ENCODE data around the gene TM9SF1. TPM values are rescaled to one million over a fixed set of nuclear protein-coding genes. Genes with fewer than 3 reads are reported as not detected.
A peak's percentile ranks its signal among the peaks of the same experiment; 100 is the strongest.

Gene TM9SF1
- total RNA-seq, 1 donor from 2014 or later = 24.5 TPM

DNA sequence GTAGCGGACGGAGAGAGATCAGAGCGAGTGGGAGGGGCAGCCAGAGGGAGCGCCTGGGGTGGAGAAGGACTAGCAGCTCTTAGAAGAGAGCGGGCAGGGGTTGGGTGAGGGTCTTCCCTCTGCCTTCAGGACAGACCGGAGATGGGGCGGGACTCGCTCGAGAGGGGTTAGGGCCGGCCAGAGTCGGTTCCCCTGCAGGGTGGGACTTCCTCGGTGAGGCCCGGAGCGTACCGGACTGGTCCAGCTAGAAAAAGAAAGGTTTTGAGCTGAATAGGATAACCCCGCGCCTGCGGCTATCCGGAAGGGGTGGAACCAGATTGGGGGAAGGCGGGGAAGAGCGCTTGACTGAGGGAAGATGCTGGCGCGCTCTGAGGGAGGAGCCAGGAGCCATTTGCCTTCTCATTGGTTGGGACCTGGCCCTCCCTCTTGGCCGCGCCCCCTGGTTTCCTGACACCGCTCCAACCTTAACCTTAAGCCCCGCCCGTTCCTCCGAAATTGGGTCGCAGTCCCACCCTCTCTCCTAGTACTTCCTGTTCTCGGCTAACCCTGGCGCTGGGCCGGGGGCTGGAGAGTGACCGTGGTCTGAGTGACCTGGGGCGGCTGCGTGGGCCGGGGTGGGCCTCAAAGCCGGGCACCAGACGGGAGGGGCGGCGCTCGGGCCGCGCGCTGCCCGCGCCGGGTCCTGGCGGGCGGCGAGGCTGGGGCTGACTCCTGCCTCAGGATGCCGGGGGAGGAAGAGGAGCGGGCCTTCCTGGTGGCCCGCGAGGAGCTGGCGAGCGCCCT is 48.1 kb downstream of the TM9SF1 start, which contains the start of gene RNF31:
Gene RNF31 (plus strand): TSS at position 521 of the 783 bp plus-strand sequence. CDS start 201 bp downstream, at position 722.
- ChIA-PET POLR2A (interaction anchor here (0.6 to 4.6 kb wide), 32 partner anchors 8 to 580 kb away, joined by 3 to 94 read pairs (median 5); partner anchors contain the start of genes AP1G2, CARMIL3, CBLN3 and CHMP4A), CTCF (interaction anchor here (0.9 to 4.2 kb wide), 6 partner anchors 11 to 284 kb away, joined by 3 to 45 read pairs (median 11); partner anchors contain the start of genes DCAF11, IRF9, PCK2 and PSME1)
- intact Hi-C loops (cut with micrococcal nuclease) = loop anchor here (1.0 to 2.0 kb wide), 13 partner anchors 11 to 826 kb away; partner anchors contain the start of genes CHMP4A, DCAF11, GMPR2 and IPO4
- Mint-ChIP-seq H3K4me3 (peak within 1 kb of the TSS; percentile 97), H3K36me3 (ENCODE audit: low read depth) (peaks cover 73% of the 10 kb centered on the region), H3K4me1 (peaks cover 51% of the 10 kb centered on the region), H3K27ac (peak within 1 kb of the TSS; percentile 94), H3K27me3 (no peaks in the 10 kb centered on the region), H3K9me3 (no peaks in the 10 kb centered on the region)
- DNase-seq (peak; percentile 91), ATAC-seq (ENCODE audit: low read depth) (peak; percentile 85)
- TF ChIP-seq, protein P1, sequence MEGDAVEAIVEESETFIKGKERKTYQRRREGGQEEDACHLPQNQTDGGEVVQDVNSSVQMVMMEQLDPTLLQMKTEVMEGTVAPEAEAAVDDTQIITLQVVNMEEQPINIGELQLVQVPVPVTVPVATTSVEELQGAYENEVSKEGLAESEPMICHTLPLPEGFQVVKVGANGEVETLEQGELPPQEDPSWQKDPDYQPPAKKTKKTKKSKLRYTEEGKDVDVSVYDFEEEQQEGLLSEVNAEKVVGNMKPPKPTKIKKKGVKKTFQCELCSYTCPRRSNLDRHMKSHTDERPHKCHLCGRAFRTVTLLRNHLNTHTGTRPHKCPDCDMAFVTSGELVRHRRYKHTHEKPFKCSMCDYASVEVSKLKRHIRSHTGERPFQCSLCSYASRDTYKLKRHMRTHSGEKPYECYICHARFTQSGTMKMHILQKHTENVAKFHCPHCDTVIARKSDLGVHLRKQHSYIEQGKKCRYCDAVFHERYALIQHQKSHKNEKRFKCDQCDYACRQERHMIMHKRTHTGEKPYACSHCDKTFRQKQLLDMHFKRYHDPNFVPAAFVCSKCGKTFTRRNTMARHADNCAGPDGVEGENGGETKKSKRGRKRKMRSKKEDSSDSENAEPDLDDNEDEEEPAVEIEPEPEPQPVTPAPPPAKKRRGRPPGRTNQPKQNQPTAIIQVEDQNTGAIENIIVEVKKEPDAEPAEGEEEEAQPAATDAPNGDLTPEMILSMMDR (IDR thresholded peaks at IDR 0.05) = no peak

DNA sequence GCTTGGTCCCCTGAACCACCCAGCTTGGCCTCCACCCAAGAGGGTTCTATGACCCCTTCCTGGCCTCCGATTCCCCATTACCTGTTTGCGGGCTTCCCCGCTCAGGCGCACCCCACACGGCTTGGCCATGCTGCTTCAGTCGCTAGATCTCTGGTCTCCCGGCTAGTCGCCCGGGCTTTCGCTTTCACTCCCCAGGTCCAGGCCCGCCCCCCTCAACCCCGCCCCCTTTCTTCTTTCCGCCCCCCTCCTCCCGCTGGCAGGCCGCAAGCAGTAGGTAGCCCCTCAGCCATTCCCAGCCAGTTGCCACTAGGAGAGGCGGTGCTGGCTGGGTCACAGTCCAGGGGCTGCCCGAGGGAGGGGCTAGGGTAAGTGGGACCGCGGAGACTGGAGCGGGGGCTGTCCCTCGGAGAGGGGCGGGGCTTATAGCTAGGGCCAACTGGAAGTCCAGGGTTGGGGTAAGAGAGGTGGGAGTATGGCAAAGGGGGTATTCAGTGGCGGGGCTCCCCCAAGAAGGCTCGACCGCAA is 48.7 kb downstream of the TM9SF1 start, which contains the start of gene PSME2:
Gene PSME2 (minus strand): TSS at position 158 of the 525 bp plus-strand sequence. CDS start 29 bp downstream, at position 129.
- ChIA-PET CTCF (interaction anchor here (0.9 to 4.2 kb wide), 6 partner anchors 10 to 285 kb away, joined by 3 to 45 read pairs (median 11); partner anchors contain the start of genes DCAF11, IRF9, PCK2 and PSME1), POLR2A (interaction anchor here (0.6 to 4.6 kb wide), 35 partner anchors 9 to 579 kb away, joined by 3 to 94 read pairs (median 5); partner anchors contain the start of genes AP1G2, CARMIL3, CBLN3 and CHMP4A)
- Mint-ChIP-seq H3K27ac (peak within 1 kb of the TSS; percentile 94), H3K27me3 (no peaks in the 10 kb centered on the region), H3K4me3 (peak within 1 kb of the TSS; percentile 97), H3K4me1 (peaks cover 58% of the 10 kb centered on the region), H3K36me3 (ENCODE audit: low read depth) (peaks cover 73% of the 10 kb centered on the region), H3K9me3 (no peaks in the 10 kb centered on the region)
- intact Hi-C loops (cut with micrococcal nuclease) = loop anchor here (1.0 to 2.0 kb wide), 6 partner anchors 10 to 826 kb away; partner anchors contain the start of genes GMPR2, IPO4, NEDD8 and PABPN1
- peak; percentile 84 for DNase-seq
- peak; percentile 74 for ATAC-seq (ENCODE audit: low read depth)
- TF ChIP-seq, protein P1 (IDR thresholded peaks at IDR 0.05) = no peak

DNA sequence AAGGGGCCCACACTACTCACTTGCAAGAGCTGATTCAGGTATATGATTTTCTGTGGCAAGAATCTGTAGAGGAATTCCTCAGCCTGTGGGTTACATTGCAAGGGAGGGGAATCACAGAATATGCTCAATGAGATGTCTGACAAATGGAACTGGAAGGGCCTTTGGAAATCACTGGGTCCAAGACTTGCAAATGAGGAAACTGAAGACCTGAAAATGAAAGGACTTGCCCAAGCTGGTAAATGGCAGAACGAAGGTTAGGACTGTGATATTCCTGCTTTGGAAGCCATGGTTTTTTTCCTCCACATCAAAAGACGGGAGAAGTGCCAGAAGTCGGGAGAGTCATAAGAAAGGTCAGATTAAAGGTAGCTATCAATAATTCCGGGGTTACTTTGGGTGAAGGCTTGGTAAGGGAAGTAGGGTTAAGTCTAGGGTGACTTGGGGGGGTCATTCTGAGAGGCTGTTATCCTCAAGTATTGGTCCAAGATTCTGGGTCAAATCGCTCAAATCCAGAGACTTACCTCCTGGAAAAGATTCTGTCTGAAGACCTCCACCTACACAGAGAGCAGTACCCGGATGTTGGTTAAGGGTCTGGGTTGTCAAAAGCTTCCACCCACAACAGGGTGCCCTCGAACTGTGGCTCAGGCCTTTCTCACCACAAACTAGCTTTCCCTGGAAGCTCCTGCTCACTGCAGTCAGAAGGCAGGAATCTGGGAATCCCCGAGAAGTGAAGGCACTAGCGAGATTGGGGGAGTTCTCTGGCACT is 49.4 kb downstream of the TM9SF1 start:
- no peak for ATAC-seq (ENCODE audit: low read depth)
- DNase-seq = no peak
- peak overlapping the region; percentile 94 for H3K27ac Mint-ChIP-seq
- peak overlapping the region; percentile 97 for H3K4me3 Mint-ChIP-seq
- no peaks in the 10 kb centered on the region for H3K27me3 Mint-ChIP-seq
- peaks cover 61% of the 10 kb centered on the region for H3K4me1 Mint-ChIP-seq
- ChIA-PET CTCF (interaction anchor here (0.8 to 4.2 kb wide), 6 partner anchors 10 to 163 kb away, joined by 3 to 45 read pairs (median 11); partner anchors contain the start of genes DCAF11, IRF9, PCK2 and PSME1), POLR2A (interaction anchor here (0.6 to 4.6 kb wide), 23 partner anchors 9 to 284 kb away, joined by 3 to 94 read pairs (median 10); partner anchors contain the start of genes CBLN3, CHMP4A, DCAF11 and IPO4)
- peaks cover 70% of the 10 kb centered on the region for H3K36me3 Mint-ChIP-seq (ENCODE audit: low read depth)
- TF ChIP-seq, protein P1 (IDR thresholded peaks at IDR 0.05) = no peak
- H3K9me3 Mint-ChIP-seq = no peaks in the 10 kb centered on the region
- intact Hi-C loops (cut with micrococcal nuclease) = loop anchor here (1.0 to 2.0 kb wide), 6 partner anchors 10 to 825 kb away; partner anchors contain the start of genes GMPR2, IPO4, NEDD8 and PABPN1

DNA sequence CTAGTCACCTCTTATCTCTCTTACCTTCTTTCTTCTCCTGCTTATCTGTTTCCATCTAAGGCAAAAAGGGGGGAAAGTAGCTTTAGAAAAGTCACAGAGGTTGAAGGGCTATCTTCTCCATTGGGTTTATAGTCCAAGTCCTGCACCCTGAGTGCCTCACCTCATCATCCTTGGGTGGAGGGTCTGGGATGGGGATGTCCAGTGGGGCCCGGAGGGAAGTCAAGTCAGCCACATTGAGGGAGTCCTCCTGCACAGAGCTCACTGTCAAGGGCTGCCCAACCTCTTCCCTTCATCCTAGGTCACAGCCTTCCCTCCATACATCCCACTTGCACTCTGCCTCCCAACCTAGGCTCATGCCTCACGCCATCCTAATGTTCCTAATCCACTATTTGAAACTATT is 50.0 kb downstream of the TM9SF1 start:
- DNase-seq (no peak), ATAC-seq (ENCODE audit: low read depth) (no peak)
- Mint-ChIP-seq H3K4me3 (peak overlapping the region; percentile 97), H3K27ac (peak overlapping the region; percentile 94), H3K36me3 (ENCODE audit: low read depth) (peaks cover 63% of the 10 kb centered on the region), H3K4me1 (peaks cover 67% of the 10 kb centered on the region), H3K27me3 (no peaks in the 10 kb centered on the region), H3K9me3 (no peaks in the 10 kb centered on the region)
- CTCF ChIA-PET = interaction anchor here (0.8 to 4.2 kb wide), 4 partner anchors 9 to 163 kb away, joined by 3 to 45 read pairs (median 20); partner anchors contain the start of genes IRF9 and PSME1
- POLR2A ChIA-PET = interaction anchor here (0.9 to 4.6 kb wide), 13 partner anchors 8 to 285 kb away, joined by 3 to 94 read pairs (median 21); partner anchors contain the start of genes CBLN3, CHMP4A, DCAF11 and IRF9
- intact Hi-C loops (cut with micrococcal nuclease) = no loop called here
- TF ChIP-seq, protein P1 (IDR thresholded peaks at IDR 0.05) = no peak

Measured in activated B cell treated with CpG ODN at 0.5 μM for 24 hours (primary cell).